Mesendoderm (in vitro differentiated cells): ENCODE measurements around the gene DUOX1.
A peak's percentile ranks its signal among the peaks of the same experiment; 100 is the strongest.

Source experiments
- DNase-seq: peaks from one replicate; pipeline ENCODE4 v3.0.0; 2013
- H2AK5ac ChIP-seq: 2 replicates; pipeline ENCODE4 v1.6.1; 2013; ENCODE audit warnings: low read length, inconsistent platforms
- H2BK120ac ChIP-seq: 2 replicates; pipeline ENCODE4 v1.6.1; 2013; ENCODE audit warnings: low read depth, mild to moderate bottlenecking, low read length, moderate library complexity, mixed read lengths
- H2BK15ac ChIP-seq: replicated peaks from 2 replicates; pipeline ENCODE4 v1.6.1; 2013; ENCODE audit warnings: low read depth, mild to moderate bottlenecking, moderate library complexity
- H2BK5ac ChIP-seq: 2 replicates; pipeline ENCODE4 v1.6.1; 2013; ENCODE audit warnings: low read length, inconsistent platforms
- H3K18ac ChIP-seq: 2 replicates; pipeline ENCODE4 v1.6.1; 2013; ENCODE audit warnings: mild to moderate bottlenecking, low read length, mixed read lengths
- H3K23ac ChIP-seq: one replicate; pipeline ENCODE4 v1.6.1; 2013; ENCODE audit warnings: low read length
- H3K27ac ChIP-seq: 2 replicates; pipeline ENCODE4 v1.5.1; 2013; ENCODE audit warnings: low read depth, mild to moderate bottlenecking, inconsistent platforms, low read length, moderate library complexity
- H3K27me3 ChIP-seq: 2 replicates; pipeline ENCODE4 v1.6.1; 2013; ENCODE audit warnings: low read length, control low read depth, mild to moderate bottlenecking, inconsistent platforms; ENCODE audit not compliant: insufficient read depth, poor library complexity
- H3K36me3 ChIP-seq: 2 replicates; pipeline ENCODE4 v1.6.1; 2013; ENCODE audit warnings: low read length, inconsistent platforms; ENCODE audit not compliant: control insufficient read depth, insufficient read depth
- H3K4ac ChIP-seq: one replicate; pipeline ENCODE4 v1.6.1; 2013; ENCODE audit warnings: low read depth, mild to moderate bottlenecking, low read length, moderate library complexity
- H3K4me1 ChIP-seq: 2 replicates; pipeline ENCODE4 v1.6.1; 2013; ENCODE audit warnings: low read depth, low read length, inconsistent platforms; ENCODE audit not compliant: control insufficient read depth
- H3K4me2 ChIP-seq: 2 replicates; pipeline ENCODE4 v1.6.1; 2013; ENCODE audit warnings: low read length
- H3K4me3 ChIP-seq: 2 replicates; pipeline ENCODE4 v1.5.1; 2013; ENCODE audit warnings: mild to moderate bottlenecking, low read length
- H3K56ac ChIP-seq: one replicate; pipeline ENCODE4 v1.6.1; 2013; ENCODE audit warnings: low read length
- H3K79me1 ChIP-seq: 2 replicates; pipeline ENCODE4 v1.6.1; 2013; ENCODE audit warnings: low read length, inconsistent platforms
- H3K79me2 ChIP-seq: 2 replicates; pipeline ENCODE4 v1.6.1; 2013; ENCODE audit warnings: mild to moderate bottlenecking, low read length; ENCODE audit not compliant: control insufficient read depth, insufficient read depth
- H3K9ac ChIP-seq: 2 replicates; pipeline ENCODE4 v1.6.1; 2013; ENCODE audit warnings: low read length, inconsistent platforms
- H4K5ac ChIP-seq: one replicate; pipeline ENCODE4 v1.6.1; 2013; ENCODE audit warnings: low read length
- H4K8ac ChIP-seq: one replicate; pipeline ENCODE4 v1.6.1; 2013; ENCODE audit warnings: low read depth, mild to moderate bottlenecking, control low read depth, low read length, moderate library complexity
- WGBS: extraction: QIAGEN DNeasy Blood & Tissue Kit; methylation state at CpG from one replicate; pipeline ENCODE4 v1.1.7; 2013; ENCODE audit warnings: low lambda C conversion rate, missing lambda C conversion rate; ENCODE audit not compliant: insufficient coverage; ENCODE audit errors: extremely low coverage; 5-methylcytosine and 5-hydroxymethylcytosine counted together

Gene DUOX1

GRCh38 chr15:45174577-45174976, 44.8 kb downstream of the DUOX1 start:
- Histone ChIP-seq H2BK5ac (no peak overlapping the region), H4K5ac (no peak overlapping the region), H3K79me1 (peaks cover 2% of the 10 kb centered on the region), H3K36me3 (no peaks in the 10 kb centered on the region), H3K56ac (no peak overlapping the region), H3K27me3 (no peaks in the 10 kb centered on the region), H2AK5ac (no peak overlapping the region), H2BK15ac (no peak overlapping the region), H3K4me2 (no peak overlapping the region), H2BK120ac (no peak overlapping the region), H3K79me2 (no peaks in the 10 kb centered on the region), H3K4me1 (peaks cover 4% of the 10 kb centered on the region), H4K8ac (no peak overlapping the region), H3K4me3 (no peak overlapping the region), H3K18ac (no peak overlapping the region), H3K23ac (no peak overlapping the region), H3K9ac (no peak overlapping the region), H3K27ac (no peak overlapping the region), H3K4ac (no peak overlapping the region)
- WGBS = no CpG with 5 or more reads among the region's 2 CpGs
- no peak for DNase-seq

GRCh38 chr15:45177285-45177684, 47.5 kb downstream of the DUOX1 start:
- H3K4ac ChIP-seq = no peak overlapping the region
- no peak overlapping the region for H2AK5ac ChIP-seq
- H3K4me2 ChIP-seq = no peak overlapping the region
- no peak overlapping the region for H4K5ac ChIP-seq
- no peak overlapping the region for H2BK5ac ChIP-seq
- H3K23ac ChIP-seq = no peak overlapping the region
- no peak overlapping the region for H2BK15ac ChIP-seq
- H3K9ac ChIP-seq = no peak overlapping the region
- H3K79me1 ChIP-seq = peaks cover 14% of the 10 kb centered on the region
- no peak overlapping the region for H3K4me3 ChIP-seq
- H3K36me3 ChIP-seq = no peaks in the 10 kb centered on the region
- no peaks in the 10 kb centered on the region for H3K79me2 ChIP-seq
- peaks cover 2% of the 10 kb centered on the region for H3K4me1 ChIP-seq
- H3K27ac ChIP-seq = no peak overlapping the region
- no peak overlapping the region for H2BK120ac ChIP-seq
- no peak overlapping the region for H4K8ac ChIP-seq
- H3K56ac ChIP-seq = no peak overlapping the region
- no peak overlapping the region for H3K18ac ChIP-seq
- H3K27me3 ChIP-seq = no peaks in the 10 kb centered on the region
- no CpG with 5 or more reads among the region's 3 CpGs for WGBS
- DNase-seq = no peak

GRCh38 chr15:45179221-45179985, 49.6 kb downstream of the DUOX1 start:
- Histone ChIP-seq H3K56ac (no peak overlapping the region), H3K4me3 (no peak overlapping the region), H3K9ac (no peak overlapping the region), H3K4ac (no peak overlapping the region), H3K79me1 (peaks cover 24% of the 10 kb centered on the region), H3K27me3 (no peaks in the 10 kb centered on the region), H2BK5ac (no peak overlapping the region), H2BK120ac (no peak overlapping the region), H4K8ac (no peak overlapping the region), H3K18ac (no peak overlapping the region), H3K36me3 (no peaks in the 10 kb centered on the region), H4K5ac (no peak overlapping the region), H2AK5ac (no peak overlapping the region), H3K23ac (no peak overlapping the region), H3K27ac (no peak overlapping the region), H3K4me2 (no peak overlapping the region), H3K4me1 (peaks cover 7% of the 10 kb centered on the region), H2BK15ac (no peak overlapping the region), H3K79me2 (peaks cover 4% of the 10 kb centered on the region)
- peak; percentile 79 for DNase-seq
- WGBS = no CpG with 5 or more reads among the region's 13 CpGs

- no peak overlapping the region for H2BK15ac ChIP-seq
- H3K56ac ChIP-seq = no peak overlapping the region
- DNase-seq = no peak
- H3K27ac ChIP-seq = no peak overlapping the region
- peaks cover 28% of the 10 kb centered on the region for H3K79me1 ChIP-seq
- H3K36me3 ChIP-seq = no peaks in the 10 kb centered on the region
- H2AK5ac ChIP-seq = no peak overlapping the region
- H3K18ac ChIP-seq = no peak overlapping the region
- H4K5ac ChIP-seq = no peak overlapping the region
- no peak overlapping the region for H2BK120ac ChIP-seq
- no peak overlapping the region for H2BK5ac ChIP-seq
- H3K9ac ChIP-seq = no peak overlapping the region
- no peak overlapping the region for H3K4me2 ChIP-seq
- peaks cover 5% of the 10 kb centered on the region for H3K79me2 ChIP-seq
- no peak overlapping the region for H3K4me3 ChIP-seq
- no peak overlapping the region for H4K8ac ChIP-seq
- no peak overlapping the region for H3K4ac ChIP-seq
- H3K4me1 ChIP-seq = peaks cover 7% of the 10 kb centered on the region
- no peak overlapping the region for H3K23ac ChIP-seq
- H3K27me3 ChIP-seq = no peaks in the 10 kb centered on the region
- WGBS = no CpG with 5 or more reads among the region's 7 CpGs
These were observed 50.4 kb downstream of the DUOX1 start for GRCh38 chr15:45180201-45180600.

GRCh38 chr15:45180648-45181436, 51.0 kb downstream of the DUOX1 start:
- no peak overlapping the region for H3K4ac ChIP-seq
- DNase-seq = no peak

More at GRCh38 chr15:45180648-45181436, 51.0 kb downstream of the DUOX1 start:
- no peak overlapping the region for H2BK120ac ChIP-seq
- no peak overlapping the region for H4K8ac ChIP-seq
- H3K56ac ChIP-seq = no peak overlapping the region
- no peaks in the 10 kb centered on the region for H3K36me3 ChIP-seq
- H3K4me3 ChIP-seq = no peak overlapping the region
- no peak overlapping the region for H3K9ac ChIP-seq
- H3K4me1 ChIP-seq = peaks cover 8% of the 10 kb centered on the region
- H2AK5ac ChIP-seq = no peak overlapping the region
- no CpG with 5 or more reads among the region's 8 CpGs for WGBS
- no peak overlapping the region for H3K23ac ChIP-seq
- no peak overlapping the region for H2BK15ac ChIP-seq
- H2BK5ac ChIP-seq = no peak overlapping the region
- H3K4me2 ChIP-seq = no peak overlapping the region
- no peaks in the 10 kb centered on the region for H3K27me3 ChIP-seq
- H3K27ac ChIP-seq = no peak overlapping the region
- H4K5ac ChIP-seq = no peak overlapping the region
- peaks cover 32% of the 10 kb centered on the region for H3K79me1 ChIP-seq
- peaks cover 10% of the 10 kb centered on the region for H3K79me2 ChIP-seq
- H3K18ac ChIP-seq = no peak overlapping the region
